HG03439 (cell line): ENCODE data around the gene SEMA5A.

Source experiments
- ATAC-seq: cut with Tn5 transposase; IDR thresholded peaks from one replicate; pipeline ENCODE4 v1.9.1; 2021; ENCODE audit warnings: mild to moderate bottlenecking, moderate library complexity; ENCODE audit not compliant: unreplicated experiment

The SEMA5A gene

DNA sequence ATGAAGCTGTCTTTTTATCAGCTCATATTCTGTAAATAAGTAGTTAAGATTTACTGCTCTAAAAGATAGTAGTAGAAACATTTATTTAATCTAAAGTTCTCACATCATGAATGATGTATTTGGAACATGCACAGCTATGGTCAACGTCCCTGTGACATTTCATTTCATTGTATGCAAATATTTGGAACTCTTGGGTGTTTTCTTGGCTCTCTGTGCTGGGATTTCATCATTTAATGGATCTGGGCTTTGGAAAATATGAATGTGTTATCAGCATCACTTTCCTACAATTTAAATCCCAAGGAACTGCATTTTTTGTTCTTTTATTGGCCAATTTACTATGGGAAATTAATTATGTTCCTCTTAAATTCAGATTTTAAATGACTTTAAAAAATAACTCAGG, 462.9 kb downstream of the SEMA5A start:
- no peak for ATAC-seq

DNA sequence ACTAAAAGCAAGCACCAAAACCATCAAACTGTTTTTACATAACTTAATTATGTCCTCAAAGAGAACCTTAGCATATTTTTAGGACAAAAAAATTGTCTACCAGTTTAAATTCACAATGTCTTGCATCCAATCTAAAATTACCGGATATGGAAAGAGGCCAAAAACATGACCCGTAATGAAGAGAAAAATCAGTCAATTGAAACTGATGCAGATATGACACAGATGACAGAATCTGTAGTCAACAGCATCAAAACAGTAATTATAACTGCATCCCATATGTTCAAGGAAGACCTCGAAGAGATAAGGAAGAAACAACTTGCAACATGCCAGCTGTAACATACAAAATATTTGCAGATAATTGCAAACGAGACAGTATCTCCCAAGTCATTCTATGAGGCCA, 473.2 kb downstream of the SEMA5A start:
- ATAC-seq, result no peak

GRCh38 chr5:9071524-9071923, 474.4 kb downstream of the SEMA5A start:
- no peak for ATAC-seq

GRCh38 chr5:9071074-9071473, 474.8 kb downstream of the SEMA5A start:
- no peak for ATAC-seq

DNA sequence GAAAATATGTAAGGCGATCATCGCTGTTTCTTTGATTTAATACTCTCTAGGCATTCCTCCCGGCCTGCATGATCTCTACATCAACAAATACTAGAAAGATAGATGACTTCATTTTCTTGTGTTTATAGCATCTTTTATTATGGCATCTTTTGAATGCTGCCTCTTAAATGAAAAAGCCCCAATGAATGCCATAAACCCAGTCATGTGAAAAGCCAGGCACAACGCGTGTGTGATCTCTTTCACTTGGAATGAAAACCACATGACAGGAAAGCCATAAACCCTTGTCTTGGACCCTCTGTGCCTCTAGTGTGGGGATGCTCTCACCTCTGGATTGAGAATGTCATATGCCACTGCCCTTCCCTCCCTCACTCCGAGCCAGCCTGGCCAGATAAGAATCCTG, 476.2 kb downstream of the SEMA5A start:
- no peak for ATAC-seq

DNA sequence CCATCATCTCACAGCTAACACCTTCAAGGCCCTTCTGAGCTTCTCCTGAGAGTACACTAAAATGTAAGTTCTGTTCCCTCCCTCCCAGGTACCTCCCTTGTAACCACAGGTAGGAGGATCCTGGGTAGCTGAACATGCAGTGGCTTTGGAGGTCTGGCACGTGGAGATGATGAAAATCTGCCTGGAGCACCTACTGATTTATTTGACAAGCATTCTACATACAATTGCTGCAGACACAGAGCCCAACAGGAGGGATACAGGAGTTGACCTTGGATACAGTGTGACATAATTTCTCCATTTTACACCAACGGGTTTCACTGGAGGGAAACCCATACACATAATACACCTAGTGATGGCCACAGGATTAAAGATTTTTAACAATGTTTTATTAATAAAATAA, 478.7 kb downstream of the SEMA5A start:
- ATAC-seq, result no peak

DNA sequence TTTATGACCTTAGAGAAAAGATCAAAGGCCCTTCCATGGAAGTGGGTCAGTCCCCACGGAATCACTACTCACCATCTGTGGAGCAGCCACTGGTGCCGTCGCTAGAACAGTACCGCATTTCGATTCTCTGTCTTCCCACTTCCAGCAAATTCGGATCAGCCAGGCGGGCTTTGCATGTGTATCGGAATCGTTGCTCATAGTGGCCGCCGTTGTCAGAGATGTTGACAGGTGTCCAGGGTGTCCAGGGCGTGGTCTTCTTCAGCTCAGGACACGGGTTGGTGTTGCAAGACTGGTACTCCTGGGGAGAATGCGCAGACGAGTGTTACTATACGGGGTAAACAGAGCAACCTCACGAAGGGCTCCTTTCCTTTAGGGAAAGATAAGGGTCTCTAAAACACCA, 479.5 kb downstream of the SEMA5A start:
- ATAC-seq, result no peak

DNA sequence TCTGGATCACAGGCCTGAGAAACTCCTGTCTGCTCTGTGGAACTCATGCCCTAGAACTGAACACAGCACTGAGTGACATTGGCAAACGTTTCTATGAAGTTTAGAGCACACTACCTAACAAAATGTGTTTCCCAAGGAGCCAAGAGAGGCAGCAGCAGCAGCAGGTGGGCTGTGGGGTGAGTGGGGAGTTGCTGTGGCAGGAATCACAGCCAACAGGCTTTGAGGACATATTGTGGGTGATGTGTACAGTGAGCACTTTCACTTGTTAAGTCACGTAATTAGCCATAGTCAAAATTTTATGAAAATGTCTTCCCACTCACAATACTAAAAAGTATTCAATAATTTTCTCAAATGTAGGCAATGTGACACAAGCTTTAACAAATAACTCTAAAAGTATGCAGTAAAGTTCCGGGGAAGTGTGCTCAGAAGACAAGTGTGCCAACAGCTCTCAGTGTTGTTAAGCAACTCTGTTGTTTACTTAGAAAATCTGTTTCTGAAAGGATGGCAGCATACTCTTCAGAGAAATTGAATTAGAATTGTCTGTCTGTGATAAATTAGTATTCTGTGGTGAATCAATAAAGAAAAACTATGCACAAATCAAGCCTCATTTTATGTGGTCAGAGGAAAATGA, 482.1 kb downstream of the SEMA5A start:
- ATAC-seq, result no peak

DNA sequence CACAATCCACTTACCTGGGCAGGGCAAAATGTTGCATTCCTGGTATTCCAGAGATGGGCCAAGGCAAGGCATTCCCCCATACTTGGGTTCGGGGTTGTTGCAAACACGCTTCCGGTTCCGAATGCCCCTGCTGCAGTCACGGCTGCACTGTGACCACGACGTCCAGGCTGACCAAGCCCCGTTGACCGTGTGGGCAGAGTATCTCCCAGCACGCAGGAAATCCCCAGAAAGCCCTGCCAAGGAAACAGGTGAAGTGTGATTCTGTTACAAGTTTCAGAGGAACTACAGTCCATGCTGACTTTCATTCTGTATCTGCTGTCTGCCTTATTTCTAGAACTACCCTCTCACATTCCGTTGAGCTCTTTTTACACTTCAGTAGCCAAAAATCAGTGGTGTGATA, 483.0 kb downstream of the SEMA5A start:
- ATAC-seq, result no peak

DNA sequence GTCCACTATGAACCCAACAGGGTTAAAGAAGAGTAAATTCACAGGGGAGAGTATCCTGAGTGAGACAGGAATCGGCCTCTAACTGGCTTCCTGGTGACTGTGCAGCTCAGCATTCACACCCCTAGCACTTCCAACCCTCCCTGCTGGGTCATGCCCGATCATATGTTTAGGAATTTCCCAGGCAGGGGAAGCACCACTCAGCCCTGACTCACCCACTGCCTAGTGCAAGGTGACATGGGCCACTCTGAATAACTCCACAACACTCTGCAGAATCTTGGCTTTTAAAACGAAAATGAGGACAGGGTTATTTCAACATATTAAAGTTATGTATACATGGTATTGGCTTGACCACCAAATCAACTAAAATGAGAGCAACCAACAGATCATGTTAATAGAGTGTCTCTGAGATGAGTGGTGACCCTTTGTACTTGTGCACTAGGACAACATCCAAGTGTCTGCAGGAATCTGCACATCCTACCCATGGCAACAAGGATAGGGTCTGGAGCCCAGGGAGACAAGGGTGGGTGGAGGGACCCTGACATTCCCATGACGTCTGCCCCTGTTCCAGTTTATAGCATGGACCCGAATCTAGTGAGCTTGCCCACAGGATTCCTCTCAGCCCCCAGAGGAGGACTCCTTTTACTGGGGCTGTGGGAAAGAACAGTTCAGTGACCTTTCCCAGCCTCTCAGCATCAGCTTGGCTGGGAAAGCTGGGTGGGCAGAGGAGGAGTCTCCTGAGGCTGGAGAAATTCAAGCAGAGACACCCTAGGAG, 485.8 kb downstream of the SEMA5A start:
- no peak for ATAC-seq

GRCh38 chr5:9058666-9059065, 487.2 kb downstream of the SEMA5A start:
- no peak for ATAC-seq

DNA sequence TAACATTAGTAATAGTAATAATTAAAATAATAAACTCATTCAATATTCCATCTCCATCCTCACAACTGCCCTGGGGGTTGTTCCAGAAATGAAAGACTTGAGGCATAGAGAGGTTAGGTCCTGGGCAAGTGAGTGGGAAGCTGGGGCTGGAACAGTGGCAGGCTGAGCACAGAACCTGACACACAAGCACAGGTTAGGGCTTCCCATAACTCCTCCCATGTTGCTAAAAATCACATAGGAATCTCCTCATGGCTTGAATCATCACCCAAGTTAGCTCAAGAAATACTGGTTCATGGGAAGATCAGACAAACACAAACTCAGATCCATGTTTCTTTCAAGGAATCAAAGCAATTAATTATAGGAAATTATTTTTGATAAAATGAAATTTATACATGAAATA, 487.7 kb downstream of the SEMA5A start:
- ATAC-seq, result no peak

- no peak for ATAC-seq
Observed at GRCh38 chr5:9057406-9058000, 488.4 kb downstream of the SEMA5A start.

DNA sequence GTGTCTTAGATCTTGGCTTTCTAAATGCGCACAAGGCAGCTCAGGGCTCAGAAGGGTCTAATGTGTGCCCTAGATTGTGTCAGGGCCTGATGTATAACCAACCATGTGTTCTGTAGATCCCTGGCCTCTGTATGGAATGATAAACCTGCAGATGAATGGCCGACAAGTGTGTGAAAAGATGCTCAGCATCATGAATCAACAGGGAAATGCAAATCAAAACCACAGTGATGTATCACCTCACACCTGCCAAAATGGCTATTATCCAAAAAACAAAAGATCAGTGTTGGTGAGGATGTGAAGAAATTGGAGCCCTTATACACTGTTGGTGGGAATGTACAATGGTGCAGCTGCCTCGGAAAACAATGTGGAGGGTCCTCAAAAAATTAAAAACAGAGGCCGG, 489.8 kb downstream of the SEMA5A start:
- no peak for ATAC-seq

DNA sequence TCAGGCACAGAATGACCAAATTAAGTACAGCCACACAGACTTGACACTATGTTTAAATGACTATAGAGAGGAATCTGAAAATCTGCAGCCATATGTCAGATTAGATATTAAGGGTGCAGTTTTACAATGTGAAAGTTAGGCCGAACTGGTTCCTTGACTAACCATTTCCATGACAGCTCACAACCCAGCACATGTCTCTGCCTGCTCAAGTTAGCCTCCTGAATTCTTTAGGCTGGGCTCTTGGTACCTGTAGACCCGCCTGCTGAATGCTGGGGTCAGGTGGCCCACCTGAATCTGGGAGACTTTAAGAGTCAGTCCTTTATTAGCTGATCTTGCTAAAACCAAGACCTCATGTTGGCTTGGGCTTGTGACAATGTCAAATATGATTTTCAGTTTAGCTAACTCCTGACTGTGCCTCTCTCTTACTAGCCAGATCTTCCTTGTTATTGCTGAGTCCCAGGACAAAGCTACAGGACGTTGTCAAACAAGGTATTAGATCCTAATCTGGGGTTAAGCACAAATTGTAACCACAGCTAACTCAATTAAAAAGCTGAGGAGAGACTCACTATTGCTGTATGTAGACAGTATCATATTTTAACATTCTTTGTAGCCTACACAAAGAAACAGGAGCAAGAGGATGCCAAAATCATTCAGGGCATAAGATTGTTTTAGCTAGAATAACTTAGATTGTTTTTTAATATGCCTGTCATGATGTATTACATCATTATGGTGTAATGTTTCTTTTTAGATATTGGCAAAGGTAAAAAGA, 490.9 kb downstream of the SEMA5A start:
- ATAC-seq, result no peak

- no peak for ATAC-seq
Observed at GRCh38 chr5:9054322-9054721, 491.6 kb downstream of the SEMA5A start.

DNA sequence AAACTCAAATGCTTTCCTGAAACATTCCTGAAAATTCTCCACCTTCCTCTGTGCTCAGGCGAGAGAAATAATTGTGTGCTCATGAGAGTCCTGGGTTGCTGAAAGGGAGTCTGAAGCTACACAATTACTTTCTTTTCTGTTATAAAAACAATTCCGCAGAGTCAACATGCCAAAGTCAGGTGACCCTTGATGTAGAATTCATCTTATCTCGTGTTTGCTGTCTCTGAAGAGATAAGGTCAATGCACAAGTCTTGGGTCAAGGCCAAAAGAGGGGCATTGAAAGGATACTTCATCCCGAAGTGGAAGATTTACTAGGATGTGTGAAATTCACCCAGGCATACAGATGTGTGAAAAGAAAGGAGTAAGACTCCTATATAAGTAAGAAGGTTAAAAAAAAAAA, 493.5 kb downstream of the SEMA5A start:
- ATAC-seq, result no peak

DNA sequence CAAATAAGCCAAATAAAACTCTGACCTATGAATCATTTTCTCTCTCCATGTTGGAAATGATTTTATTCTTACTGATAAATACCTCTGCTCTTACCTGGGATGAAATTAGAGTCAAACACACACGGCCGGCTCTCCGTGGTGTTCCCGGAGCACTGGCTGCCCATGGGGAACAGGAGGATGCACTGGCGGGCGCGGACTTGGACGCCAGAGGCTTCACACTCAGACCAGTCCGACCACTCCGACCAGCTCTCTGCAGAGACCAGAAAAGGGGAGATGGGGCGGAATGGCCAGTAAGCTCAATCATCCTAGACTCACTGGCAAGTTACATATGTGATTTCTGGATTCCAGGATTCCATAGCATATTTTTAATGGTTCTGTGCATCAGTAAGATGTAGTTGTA, 494.1 kb downstream of the SEMA5A start:
- no peak for ATAC-seq

DNA sequence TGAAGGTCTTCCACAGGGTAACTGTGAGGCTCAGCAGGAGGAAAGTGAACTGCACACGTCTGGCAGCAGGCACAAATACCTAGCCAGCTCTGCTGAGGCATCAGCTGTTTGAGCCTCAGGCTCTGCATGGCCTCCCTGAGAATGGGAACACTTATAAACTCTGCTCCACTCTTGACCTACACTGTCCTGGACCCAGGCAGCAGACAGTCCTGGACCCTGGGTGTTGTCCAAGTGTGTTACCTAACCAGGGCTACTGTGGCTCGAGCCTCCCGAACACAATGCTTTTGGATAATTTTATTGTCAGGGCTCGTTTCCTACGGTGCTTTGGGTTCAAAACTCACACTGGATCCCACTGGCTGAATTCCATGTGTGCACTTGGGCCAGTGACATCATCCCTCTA, 497.9 kb downstream of the SEMA5A start:
- no peak for ATAC-seq

DNA sequence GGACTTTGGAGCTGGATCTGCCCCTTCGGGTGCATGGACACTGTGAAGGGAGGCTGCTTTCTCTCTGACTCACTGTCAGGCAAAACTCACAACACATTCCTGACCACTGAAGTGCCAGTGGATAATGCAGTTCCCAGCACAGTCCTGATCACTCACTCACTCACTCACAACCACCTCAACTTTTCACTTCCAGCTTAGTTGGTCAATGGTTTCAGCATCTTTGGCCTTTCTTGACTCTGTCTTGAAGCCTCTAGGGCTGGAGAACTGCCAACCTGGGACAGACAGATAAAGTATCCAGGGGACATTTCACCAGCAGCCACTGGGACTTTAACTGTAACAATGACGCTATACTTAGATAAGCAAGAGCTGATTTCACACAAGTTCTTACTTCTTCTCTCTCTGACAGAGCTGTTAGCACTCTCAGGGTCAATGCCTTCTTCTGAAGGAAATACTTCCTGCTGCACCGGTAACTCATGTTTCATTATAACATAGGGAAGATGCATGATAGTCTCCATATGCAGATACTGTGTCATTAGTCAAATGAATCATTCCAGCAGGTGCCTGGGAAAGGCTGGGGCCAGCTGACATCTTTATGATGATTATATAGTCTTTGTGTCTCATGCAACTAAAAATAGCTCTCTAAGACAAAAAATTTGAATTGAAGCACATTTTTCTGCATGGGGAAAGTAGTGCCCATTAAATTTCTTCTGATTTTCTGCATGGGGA, 499.0 kb downstream of the SEMA5A start:
- no peak for ATAC-seq

DNA sequence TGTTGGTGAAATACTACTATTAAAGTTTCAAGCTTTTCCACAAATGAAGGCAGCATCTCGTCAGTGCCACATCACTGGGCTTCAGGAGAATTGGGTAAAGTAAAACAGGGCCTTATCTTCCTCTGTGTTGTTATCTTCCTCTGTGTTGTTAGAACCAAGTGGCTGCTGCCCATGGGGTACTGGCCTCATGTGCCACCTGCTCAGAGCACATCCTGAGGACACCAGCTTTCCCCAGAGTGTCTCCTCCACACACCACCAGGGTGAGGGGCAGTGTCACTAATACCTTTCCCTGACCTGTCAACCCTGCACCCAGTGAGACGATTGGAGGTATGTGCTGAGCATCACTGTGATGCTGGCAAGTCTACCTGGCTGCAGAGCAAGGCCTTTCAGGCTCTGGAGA, 499.9 kb downstream of the SEMA5A start:
- ATAC-seq, result no peak
